Panc1 (cell line): ENCODE measurements around the gene CCSER2. TPM values are rescaled to one million over a fixed set of nuclear protein-coding genes. Genes with fewer than 3 reads are reported as not detected.

Experiments
- ATAC-seq: fragments of 200-7000 bp; cut with Tn5 transposase; 2 replicates; pipeline ENCODE4 v1.9.1; 2020; ENCODE audit warnings: mild to moderate bottlenecking, moderate library complexity
- BruUV-seq: library from RNA; stranded (reverse); fragments of 400-500 nt; replicated peaks from 2 replicates; lab custom pipeline; 2021; lab: Mats Ljungman, UMichigan
- CTCF ChIA-PET: fragments of 300-600 bp; sonication (Branson Sonifier 250); formaldehyde crosslinking; loops from one replicate; lab custom pipeline; 2022; ENCODE audit warnings: antibody characterized with exemption; lab: Charles Lee
- POLR2A ChIA-PET: fragments of 300-600 bp; sonication (Branson Sonifier 250); formaldehyde crosslinking; loops from one replicate; lab custom pipeline; 2022; ENCODE audit warnings: antibody characterized with exemption; lab: Charles Lee
- DNase-seq: peaks from one replicate; pipeline ENCODE4 v3.0.0-alpha.2; 2010; ENCODE audit warnings: low read depth, low spot score
- H3K27ac ChIP-seq: 2 replicates; pipeline ENCODE4 v1.5.1; 2011; ENCODE audit warnings: mild to moderate bottlenecking, low read length, inconsistent platforms
- H3K27me3 ChIP-seq: fragments of 200-500 bp; sonication (Bioruptor generic); 2 replicates; pipeline ENCODE4 v1.6.0; 2014; ENCODE audit warnings: low read length, inconsistent platforms; ENCODE audit not compliant: control insufficient read depth, insufficient read depth
- H3K36me3 ChIP-seq: fragments of 200-500 bp; sonication (Bioruptor generic); 2 replicates; pipeline ENCODE4 v1.5.1; 2014; ENCODE audit warnings: inconsistent platforms, mild to moderate bottlenecking, low read length, moderate library complexity; ENCODE audit not compliant: control insufficient read depth, insufficient read depth
- H3K4me1 ChIP-seq: 2 replicates; pipeline ENCODE4 v1.5.1; 2011; ENCODE audit warnings: inconsistent platforms, mild to moderate bottlenecking, low read length, moderate library complexity; ENCODE audit not compliant: control insufficient read depth, insufficient read depth
- H3K4me3 ChIP-seq, 2 experiments: 2 replicates each; pipeline ENCODE4 v1.5.1; 2011 to 2012; ENCODE audit warnings: low read depth in 2 of 2, low read length in 2 of 2, mild to moderate bottlenecking in 2 of 2, inconsistent platforms in 1 of 2, moderate library complexity in 1 of 2
- H3K9me3 ChIP-seq: fragments of 200-500 bp; sonication (Bioruptor generic); 2 replicates; pipeline ENCODE4 v1.5.1; 2014; ENCODE audit warnings: low read depth, mild to moderate bottlenecking, inconsistent platforms, low read length, moderate library complexity; ENCODE audit not compliant: control insufficient read depth, insufficient read depth
- CTCF ChIP-seq: fragments of 450-650 bp; IDR thresholded peaks from 2 replicates; pipeline ENCODE4 v1.5.1; 2017; ENCODE audit warnings: mild to moderate bottlenecking
- POLR2AphosphoS5 ChIP-seq: IDR thresholded peaks from 2 replicates; pipeline ENCODE4 v1.6.1; 2012; ENCODE audit warnings: mild to moderate bottlenecking, low read depth, low read length, moderate library complexity
- SIN3A ChIP-seq: IDR thresholded peaks from 2 replicates; pipeline ENCODE4 v1.6.1; 2012; ENCODE audit warnings: low read depth, mild to moderate bottlenecking, low read length, moderate library complexity, borderline replicate concordance; ENCODE audit not compliant: insufficient read depth
- TCF7L2 ChIP-seq: IDR thresholded peaks from 2 replicates; pipeline ENCODE4 v1.6.1; 2011; ENCODE audit warnings: mild to moderate bottlenecking, low read depth, low read length, inconsistent platforms
- in situ Hi-C: cut with HindIII; loops from 2 replicates; pipeline ENCODE4 v1.10.0; 2016; ENCODE audit warnings: low sequenced_read_pairs, low pct_unique_long_range_greater_than_20kb
- intact Hi-C: fragments of 100-400 bp; cut with micrococcal nuclease; formaldehyde crosslinking; loops from one replicate; pipeline ENCODE4 v1.10.0; 2022; ENCODE audit not compliant: unreplicated experiment
- total RNA-seq: library from RNA; stranded (reverse); gene quantifications from one replicate; pipeline ENCODE4 v1.2.1, GENCODE V29; 2021; ENCODE audit not compliant: unreplicated experiment
- TF ChIP-seq, protein P1 (sequence below), 2 experiments: IDR thresholded peaks; 2 replicates each; pipeline ENCODE4 v1.6.1; 2011 to 2012; ENCODE audit warnings: low read depth in 2 of 2, control low read depth in 1 of 2, low read length in 1 of 2, mild to moderate bottlenecking in 1 of 2, moderate library complexity in 1 of 2; ENCODE audit not compliant: insufficient read depth in 1 of 2

Gene CCSER2
- total RNA-seq, 1 experiment from 2014 or later, result 63.7 TPM

DNA sequence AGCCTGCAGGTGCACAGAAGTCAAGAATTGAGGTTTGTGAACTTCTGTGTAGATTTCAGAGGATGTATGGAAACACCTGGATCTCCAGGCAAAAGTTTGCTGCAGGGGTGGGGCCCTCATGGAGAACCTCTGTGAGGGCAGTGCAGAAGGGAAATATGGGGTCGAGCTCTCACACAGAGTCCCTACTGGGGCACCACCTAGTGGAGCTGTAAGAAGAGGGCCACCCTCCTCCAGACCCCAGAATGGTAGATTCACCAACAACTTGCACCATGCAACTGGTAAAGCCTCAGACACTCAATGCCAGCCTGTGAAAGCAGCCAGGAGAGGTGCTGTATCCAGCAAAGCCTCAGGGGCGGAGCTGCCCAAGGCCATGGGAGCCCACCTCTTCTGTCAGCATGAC, 205.8 kb downstream of the CCSER2 start:
- Histone ChIP-seq H3K9me3 (no peaks in the 10 kb centered on the region), H3K4me1 (no peaks in the 10 kb centered on the region), H3K27me3 (no peaks in the 10 kb centered on the region), H3K4me3 (no peak overlapping the region), H3K27ac (no peak overlapping the region), H3K36me3 (no peaks in the 10 kb centered on the region)
- BruUV-seq, result no TSS peak
- ATAC-seq (no peak), DNase-seq (no peak)
- CTCF ChIA-PET, result no interaction called here
- POLR2A ChIA-PET, result no interaction called here
- intact Hi-C loops, result loop anchor here (10.0 kb wide), 1 partner anchor 379 kb away; no protein-coding TSS in a partner anchor
- in situ Hi-C loops, result no loop called here
- no peak for TF ChIP-seq TCF7L2
- peak; percentile 48 for TF ChIP-seq CTCF

GRCh38 chr10:84537447-84537931, 209.1 kb downstream of the CCSER2 start:
- Histone ChIP-seq H3K27ac (no peak overlapping the region), H3K27me3 (no peaks in the 10 kb centered on the region), H3K4me3 (no peak overlapping the region), H3K4me1 (peaks cover 6% of the 10 kb centered on the region), H3K9me3 (no peaks in the 10 kb centered on the region; the same call in 1 of the 2 replicates), H3K36me3 (no peaks in the 10 kb centered on the region)
- DNase-seq, result peak; percentile 46
- in situ Hi-C loops (no loop called here), intact Hi-C loops (loop anchor here (1.0 to 10.0 kb wide), 4 partner anchors 107 to 383 kb away; no protein-coding TSS in a partner anchor)
- peak; percentile 85 for ATAC-seq
- ChIA-PET POLR2A (no interaction called here), CTCF (interaction anchor here (0.5 to 1.4 kb wide), 16 partner anchors 99 to 1208 kb away, joined by 3 to 11 read pairs (median 4); no protein-coding TSS in a partner anchor)
- TF ChIP-seq TCF7L2 (no peak), SIN3A (no peak), CTCF (peak; percentile 90), POLR2AphosphoS5 (no peak)
- TF ChIP-seq, protein P1, sequence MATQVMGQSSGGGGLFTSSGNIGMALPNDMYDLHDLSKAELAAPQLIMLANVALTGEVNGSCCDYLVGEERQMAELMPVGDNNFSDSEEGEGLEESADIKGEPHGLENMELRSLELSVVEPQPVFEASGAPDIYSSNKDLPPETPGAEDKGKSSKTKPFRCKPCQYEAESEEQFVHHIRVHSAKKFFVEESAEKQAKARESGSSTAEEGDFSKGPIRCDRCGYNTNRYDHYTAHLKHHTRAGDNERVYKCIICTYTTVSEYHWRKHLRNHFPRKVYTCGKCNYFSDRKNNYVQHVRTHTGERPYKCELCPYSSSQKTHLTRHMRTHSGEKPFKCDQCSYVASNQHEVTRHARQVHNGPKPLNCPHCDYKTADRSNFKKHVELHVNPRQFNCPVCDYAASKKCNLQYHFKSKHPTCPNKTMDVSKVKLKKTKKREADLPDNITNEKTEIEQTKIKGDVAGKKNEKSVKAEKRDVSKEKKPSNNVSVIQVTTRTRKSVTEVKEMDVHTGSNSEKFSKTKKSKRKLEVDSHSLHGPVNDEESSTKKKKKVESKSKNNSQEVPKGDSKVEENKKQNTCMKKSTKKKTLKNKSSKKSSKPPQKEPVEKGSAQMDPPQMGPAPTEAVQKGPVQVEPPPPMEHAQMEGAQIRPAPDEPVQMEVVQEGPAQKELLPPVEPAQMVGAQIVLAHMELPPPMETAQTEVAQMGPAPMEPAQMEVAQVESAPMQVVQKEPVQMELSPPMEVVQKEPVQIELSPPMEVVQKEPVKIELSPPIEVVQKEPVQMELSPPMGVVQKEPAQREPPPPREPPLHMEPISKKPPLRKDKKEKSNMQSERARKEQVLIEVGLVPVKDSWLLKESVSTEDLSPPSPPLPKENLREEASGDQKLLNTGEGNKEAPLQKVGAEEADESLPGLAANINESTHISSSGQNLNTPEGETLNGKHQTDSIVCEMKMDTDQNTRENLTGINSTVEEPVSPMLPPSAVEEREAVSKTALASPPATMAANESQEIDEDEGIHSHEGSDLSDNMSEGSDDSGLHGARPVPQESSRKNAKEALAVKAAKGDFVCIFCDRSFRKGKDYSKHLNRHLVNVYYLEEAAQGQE (IDR thresholded peaks at IDR 0.05; ENCODE audit: insufficient read depth in 1 of 2, low read depth in 2 of 2, low read length in 1 of 2), result no peak
- BruUV-seq, result no TSS peak
